SHP77 (cell line): ENCODE measurements around the gene PADI2.

Source experiments
- DNase-seq, 2 experiments: peaks; one replicate each; lab custom pipeline; 2025; lab: John Stamatoyannopoulos, UW

The PADI2 gene

DNA sequence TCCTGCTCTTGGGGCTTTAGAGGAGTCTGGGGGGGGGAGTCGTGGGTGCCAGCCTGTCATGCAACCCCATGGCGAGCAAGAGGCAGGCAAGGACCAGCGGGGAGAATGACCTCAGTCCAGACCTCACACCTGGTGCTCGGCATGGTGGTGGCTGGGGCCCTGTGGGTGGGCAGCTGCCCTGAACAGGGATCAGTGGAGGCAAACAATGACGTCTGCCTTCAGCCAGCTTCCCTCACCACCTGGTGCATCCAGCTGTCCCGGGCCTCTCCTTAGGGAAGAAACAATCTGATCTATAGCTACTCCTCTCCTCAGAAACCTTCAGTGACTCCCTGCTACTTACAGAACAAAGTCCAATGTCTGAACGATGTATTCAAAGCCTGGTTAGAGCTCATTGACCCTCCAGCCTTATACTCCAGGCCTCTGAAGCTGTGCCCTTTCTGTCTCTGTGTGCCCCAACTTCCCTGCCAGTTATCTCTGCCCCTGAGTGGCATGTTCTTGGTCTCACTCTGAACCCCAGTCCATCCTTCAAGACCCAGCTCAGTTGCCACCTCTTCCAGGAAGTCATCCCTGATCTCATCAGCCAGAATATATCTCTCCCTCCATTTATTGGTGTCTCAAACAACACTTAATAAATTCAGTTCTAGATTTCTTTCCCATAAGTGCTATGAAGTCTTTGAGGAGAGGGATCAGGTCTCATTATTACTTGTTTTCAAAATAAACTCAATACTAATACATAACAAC lies 6.6 kb downstream of the PADI2 start:
- DNase-seq, result no peak

DNA sequence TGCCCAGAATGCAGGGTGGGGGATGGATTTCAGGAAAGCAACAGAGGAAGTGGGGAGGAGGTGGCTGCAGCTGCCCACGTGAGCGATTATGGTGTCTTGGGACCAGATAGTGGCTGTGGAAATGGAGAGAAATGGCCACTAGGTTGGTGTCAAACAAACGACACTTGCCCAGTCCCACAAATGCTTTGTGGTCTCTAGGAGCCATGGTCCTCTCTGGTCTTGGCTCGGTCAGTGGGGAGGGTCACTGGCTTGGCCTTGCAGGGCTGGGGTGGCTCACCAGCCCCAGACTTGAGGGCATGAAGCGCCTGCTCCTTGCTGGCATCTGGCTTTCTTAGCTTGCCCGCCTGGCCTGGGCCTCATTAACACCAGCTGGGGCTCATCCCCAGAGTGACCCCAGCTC lies 7.2 kb downstream of the PADI2 start:
- DNase-seq, result no peak

DNA sequence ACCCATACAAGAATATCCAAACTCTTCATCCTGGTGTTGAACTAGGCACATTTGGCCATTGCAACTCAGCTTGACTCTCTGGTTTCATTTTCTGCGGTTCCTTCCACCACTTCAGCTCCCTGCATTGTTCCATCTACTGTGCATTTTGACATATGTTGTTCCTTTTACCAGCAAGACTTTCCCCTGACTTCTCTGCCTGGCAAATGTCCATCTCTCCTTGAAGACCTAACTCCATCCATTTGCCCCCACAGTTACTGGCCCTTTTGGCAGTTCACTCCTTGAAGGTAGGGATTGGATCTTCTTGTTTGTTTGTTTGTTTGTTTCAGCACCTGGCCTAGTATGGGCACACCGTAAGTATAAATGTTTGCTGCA lies 8.7 kb downstream of the PADI2 start:
- DNase-seq, result no peak

DNA sequence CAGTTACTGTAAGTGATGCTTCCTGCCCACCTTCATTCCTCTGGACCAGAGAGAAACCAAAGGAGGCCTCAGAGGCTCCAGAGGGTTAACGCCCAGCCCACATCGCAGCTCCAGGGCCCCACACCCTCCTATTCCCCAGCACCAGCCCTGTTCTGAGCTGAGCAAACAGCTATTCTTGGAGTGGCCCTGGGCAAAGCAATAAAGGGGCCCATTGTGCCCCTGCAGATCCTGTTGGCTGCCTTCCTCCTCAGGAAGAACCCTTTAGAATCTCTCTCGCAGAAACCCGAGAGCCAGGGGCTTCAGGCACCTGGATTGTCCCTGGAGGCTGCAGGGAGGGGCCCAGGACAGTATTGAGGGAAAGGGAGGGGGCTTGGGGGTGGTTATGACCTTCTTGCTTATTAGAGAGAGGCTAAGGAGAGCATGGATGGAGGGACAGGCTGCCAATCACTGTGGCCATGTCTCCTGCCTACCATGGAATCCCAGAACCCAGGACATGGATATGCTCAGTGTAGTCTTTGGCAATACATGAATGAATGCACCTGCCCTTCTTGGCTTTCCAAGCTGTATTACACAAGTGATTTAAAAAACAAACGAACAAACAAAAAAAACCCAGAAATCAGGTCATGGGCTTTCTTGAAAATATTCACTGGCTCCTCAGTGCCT lies 9.2 kb downstream of the PADI2 start:
- DNase-seq, result no peak

DNA sequence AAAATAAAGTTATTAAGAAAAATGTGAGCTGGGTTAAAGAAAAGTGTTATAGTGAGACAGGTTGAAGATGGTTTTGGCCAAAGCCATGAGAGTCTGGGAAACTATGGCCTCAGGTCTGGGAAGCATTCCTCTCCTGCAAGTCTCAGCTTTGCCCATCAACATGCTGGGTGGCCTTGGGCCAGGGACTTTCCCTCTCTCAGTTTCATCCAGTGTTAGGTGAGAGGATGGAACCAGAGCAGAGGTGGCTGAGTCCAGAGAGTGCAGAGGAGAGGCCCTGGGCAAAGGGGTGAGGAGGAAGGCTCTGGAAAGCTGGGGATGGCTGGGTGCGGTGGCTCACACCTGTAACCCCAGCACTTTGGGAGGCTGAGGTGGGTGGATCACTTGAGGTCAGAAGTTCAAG lies 10.5 kb downstream of the PADI2 start:
- no peak for DNase-seq

DNA sequence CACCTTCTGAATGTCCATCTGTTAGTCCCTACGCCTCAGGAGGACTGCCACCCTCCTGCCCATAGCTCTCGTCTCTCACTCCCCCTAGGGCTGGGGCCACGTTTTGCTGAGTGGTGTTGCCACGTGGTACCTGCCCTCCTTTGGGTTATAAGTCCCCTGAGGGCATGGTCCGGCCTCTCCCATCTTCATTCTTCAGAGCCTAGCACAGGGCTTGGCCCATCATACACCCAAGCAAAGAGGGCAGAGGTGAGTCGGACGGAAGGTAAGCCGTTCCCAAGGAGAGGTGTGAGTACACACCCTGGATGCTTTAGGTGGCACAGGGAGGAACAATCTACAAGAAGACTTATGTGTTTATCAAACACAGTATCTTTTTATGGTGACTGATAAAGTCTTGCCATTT lies 10.9 kb downstream of the PADI2 start:
- no peak for DNase-seq

DNA sequence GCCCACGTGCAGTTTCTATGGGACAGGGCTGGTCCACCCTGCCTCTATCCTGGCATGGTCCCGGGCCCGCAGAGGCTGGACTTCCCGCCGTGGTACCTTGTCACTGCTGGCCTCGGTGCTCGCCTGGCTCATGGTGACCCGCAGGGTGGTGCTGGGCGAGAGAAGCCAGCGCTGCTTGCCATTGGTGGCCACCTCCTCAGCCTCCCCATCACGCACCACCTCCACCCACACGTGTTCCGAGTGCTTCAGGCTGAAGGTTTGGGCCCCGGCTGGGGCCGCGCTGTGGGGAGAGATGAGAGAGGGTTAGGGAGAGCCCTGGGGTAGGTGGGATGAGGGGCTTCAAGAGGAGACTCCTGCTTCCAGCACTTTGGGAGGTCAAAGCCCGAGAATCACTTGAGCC lies 14.5 kb downstream of the PADI2 start:
- no peak for DNase-seq

DNA sequence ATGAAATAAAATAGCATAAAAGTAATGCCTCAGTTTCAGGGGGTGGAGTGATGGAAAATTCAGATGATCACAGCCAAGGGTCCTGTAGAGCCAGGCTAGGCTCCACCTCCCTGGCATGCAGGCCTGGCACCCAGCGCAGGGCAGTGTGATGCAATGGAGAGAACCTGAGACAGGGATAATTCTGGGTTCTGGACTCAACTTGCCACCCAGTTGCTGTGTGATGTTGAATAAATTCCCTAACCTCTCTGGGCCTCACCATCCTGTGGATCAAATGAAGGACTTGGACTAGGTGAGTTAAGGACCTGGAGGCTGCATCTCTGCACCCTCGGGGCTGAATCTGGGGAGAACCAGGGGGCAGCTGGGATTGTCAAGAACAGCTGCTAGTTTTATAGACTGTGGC lies 17.0 kb downstream of the PADI2 start:
- DNase-seq, result no peak

DNA sequence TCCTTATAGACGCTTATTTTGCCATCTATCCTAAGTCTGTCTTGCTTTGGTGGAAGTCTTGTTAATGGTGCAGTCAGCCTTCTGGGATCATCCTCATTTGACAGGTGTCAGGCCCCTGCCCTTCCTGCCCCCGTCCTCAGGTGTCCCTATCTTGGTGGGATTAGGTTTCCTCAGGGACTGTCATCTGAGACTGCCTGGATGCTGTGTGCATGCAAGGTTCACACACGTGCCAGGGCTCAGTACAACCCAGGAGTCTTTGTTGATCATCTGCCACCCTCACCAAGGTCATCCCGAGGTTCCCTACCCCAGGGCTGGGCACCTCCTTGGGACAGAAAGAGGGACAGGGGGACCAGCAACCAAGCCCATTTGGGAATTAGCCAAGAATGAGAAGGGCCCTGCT lies 18.0 kb downstream of the PADI2 start:
- no peak for DNase-seq

DNA sequence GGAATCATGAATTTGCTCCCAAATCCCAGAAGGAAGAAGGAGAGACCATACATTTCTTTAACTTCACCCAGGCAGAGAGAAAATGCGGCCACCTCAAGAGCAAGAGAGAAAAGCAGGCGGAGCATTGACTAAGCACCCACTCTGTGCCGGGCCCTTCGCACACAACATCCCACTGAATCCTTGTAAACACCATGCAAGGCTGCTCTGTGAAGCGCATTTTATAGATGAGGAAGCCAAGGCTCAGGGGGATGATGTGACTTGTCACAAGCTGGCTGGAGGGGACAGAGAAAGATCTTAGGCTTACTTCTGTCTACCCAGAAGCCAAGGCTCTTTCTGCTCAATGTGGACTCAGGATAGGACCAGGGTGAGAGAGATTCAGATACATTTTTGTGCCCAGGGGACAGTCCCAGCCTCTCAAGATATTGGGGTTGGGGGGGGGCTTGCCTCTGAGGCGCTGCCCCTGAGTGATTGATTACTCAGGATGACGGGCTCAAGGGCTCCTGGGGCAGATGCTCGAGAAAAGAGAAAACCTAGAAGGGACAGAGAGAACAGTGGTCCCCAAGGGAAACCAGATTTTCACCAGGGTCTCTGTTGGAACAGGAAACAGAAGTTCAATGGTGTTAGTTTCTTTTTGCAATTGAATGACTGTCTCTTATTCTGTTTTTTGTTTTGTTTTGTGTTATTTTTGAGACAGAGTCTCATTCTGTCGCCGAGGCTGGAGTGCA lies 19.5 kb downstream of the PADI2 start:
- no peak for DNase-seq

DNA sequence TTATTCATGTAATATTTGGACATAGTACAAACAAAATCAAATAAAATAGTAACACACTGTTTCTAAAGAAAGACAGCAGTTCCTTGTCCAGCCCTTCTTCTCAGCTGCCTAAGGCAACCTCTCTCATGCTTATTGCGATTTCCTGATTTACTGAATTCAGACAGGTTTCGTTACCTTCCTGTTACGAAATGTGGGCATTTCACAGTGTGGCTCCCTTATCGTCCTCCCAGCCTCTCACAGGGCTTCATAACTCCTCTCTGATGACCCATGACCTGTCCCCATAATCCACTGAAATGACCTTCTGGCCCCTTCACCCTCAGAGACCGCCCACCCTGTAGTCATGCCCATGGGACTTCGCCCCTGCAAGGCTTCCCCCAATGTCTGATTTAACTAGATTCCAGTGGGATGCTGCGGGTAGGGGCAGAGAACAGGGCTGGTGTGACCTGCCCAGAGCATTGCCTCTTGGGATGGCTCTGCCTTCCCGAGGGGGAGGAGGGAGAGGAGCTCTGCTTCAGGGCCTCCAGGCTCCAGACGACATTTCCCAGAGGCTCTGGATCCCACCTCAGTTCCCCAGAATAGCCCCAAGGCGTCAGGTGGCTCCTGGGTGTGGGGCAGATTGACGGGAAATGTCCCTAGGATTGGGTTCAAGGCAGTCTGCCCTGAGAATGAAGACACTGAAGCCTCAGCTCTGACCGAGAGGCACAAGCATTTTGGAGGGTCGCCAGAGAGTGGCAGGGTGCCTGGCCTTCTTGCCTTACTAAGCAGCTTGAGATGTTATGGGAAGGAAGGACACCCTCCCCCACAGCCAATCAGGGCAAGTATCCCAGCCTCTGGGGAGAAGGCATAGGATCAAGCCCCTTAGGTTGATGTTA lies 20.6 kb downstream of the PADI2 start:
- no peak for DNase-seq

DNA sequence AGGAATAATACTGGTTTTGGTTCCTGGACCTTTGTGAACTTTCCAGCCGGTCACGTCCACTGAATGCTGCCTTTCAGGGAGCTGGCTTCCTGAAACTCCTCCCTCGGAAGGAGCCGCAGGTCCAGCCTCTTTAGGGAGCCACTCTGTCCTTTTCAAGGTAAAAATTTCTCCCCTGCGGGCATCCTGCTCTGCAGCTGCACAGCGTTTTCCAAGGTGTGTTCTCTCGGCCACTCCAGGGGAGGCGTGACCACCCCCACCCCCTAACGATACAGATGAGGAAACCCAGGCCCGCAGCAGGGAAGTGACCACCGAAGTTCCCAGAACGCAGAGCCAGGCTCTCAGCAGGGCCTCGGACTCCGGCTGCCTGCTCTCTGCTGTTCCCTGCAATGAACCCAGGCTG lies 21.5 kb downstream of the PADI2 start:
- no peak for DNase-seq

DNA sequence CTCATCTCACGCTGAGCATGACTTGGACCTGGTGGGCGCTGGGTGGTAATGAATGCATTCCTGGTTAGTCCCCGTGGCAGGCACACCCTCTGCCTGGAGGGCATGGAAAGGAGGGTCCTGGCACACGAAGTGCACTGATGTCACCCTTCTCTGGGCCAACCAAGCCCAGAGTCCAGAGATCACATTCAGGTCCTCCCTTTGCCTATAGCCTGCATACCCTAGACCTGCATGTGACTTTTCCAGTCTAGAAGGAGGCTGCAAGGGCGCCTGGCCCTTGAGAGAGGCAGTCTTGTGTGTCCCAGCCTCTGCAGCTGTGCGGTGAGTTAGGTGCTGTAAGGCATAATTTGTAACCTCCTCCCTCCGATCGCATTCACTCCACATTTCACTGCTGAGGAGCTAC lies 22.1 kb downstream of the PADI2 start:
- no peak for DNase-seq

DNA sequence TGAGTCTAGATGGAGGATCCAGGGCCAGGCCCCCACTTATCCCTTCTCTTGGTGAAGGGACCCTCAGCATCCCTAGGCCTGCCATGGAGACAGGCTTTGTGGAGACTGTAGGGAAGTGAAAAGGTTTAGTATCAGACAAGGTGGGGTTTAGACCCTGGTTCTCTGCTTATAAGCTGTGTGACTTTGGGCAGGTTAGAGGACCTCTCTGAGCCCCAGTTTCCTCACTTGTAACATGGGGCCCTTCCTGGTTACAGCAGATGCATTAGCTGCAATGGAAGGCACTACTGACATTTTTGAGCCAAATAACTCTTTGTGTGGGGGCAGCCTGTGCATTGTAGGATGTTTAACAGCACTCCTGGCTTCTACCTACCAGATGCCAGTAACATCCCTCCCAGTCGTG lies 22.7 kb downstream of the PADI2 start:
- no peak for DNase-seq

DNA sequence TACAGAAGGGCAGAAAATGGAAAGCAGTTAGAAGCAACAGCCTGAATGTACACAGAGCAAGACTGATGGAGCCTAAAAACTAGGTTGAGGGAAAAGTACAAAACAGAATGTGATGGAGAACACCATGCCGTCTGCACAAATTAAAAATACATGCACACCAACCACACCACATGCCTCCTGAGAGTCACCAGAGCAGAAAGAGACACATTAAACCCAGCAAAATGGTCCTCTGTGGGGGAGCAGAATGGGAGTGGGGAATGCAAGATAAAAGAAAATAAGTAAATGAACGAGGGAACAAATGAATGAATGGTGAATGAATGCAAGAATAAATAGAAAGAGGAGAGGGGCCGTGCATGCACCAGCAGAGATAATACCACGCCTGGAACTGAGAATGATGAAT lies 24.1 kb downstream of the PADI2 start:
- no peak for DNase-seq

DNA sequence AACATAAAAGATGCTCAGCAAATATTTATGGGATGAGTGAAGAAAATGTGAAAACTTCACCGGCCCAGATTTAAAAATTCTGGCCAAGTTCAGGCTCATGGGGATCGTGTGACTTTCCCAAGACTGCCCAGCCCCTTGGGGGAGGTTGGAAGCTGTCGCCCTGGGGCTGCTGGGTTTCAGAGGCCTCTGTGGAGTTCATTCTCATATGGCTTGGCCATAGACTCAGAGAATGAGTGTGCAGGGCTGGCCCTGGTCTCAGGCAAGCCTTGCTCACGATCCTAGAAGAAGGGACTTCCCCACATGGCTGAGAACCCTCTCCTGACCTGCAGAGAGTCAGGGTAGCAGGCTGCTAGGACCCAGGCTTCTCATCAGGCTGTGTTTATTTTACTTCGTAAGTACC lies 24.6 kb downstream of the PADI2 start:
- no peak for DNase-seq

DNA sequence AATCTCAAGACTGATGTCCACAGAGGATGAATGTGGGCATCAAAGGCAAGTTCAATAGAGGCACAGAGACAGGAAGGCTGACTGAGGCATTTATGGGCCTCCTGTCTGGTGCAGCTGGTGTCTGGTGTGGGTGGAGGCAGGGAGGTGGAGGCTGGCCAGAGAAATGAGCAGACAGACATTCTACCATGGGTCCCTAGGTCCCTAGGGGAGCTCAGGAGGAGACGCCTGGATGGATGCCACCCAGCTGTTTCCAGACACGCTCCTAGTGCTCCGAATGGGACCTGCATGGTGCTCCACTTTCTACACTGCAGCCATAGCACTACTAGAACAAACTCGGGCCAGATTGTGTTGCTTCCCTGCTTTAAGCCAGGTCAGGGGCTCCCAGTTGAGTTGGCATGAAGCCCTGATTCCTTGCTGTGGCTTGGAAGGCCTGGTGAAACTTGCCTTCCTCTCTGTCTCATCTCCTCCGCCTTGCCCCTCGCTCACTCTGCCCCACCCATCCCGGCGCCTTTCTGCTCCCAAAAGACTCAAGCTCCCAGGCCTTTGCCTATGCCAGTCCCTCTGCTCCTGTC lies 25.3 kb downstream of the PADI2 start:
- no peak for DNase-seq

DNA sequence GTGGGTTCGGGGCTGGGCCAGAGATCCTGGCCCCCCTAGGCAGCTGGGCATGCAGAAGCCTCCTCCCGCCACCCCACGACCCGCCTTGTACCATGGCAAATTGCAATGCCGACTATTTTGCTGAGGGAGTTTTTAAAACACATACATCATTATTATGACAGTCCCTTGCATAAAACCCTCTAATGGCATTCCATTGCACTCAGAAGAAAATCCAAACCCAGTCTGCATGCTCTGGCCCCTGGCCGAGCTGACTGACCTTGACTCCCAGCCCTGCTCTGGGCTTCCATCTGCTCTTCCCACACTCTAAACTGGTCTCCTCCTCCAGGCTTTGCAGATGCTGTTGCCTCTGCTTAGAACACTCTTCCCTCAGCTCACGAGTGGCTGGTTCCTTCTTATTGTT lies 28.0 kb downstream of the PADI2 start:
- DNase-seq, result no peak

DNA sequence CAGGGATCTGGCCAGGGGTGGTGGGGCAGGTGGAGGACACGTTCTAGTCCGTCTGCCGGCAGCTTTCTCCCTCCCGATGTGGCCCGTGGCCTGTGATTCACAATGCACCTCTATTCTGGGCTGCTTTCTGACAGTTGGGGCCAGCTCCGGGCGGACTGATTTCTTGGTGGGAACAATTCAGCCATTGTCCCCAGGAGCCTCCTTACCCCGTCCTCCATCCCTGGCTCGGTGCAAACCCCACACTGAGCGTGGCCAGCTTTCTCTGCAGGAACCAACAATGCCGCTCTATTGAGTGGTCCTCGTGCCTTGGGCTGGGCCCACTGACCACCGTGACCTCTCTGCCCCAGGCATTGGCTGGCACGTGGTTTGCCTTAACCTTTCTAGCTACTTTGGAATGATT lies 29.7 kb downstream of the PADI2 start:
- DNase-seq, result no peak

DNA sequence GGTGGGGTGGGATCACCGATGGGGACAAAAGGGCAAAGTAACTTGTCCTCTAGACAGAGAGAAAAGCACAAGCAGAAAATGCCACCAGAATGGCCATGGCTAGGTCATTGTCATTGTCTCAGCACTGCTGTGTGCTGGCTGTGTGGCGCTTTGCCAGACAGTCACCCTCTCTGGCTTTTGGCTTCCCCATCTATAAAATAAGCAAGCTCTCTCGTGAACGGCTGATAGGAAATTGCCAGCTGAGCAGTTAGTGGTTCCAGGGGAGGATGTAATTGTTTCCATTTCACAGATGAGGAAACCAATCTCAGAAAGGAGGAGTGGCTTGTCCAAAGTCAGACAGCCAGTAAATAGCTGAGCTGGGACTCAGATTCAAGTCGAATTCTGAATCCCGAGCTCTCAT lies 32.5 kb downstream of the PADI2 start:
- no peak for DNase-seq

DNA sequence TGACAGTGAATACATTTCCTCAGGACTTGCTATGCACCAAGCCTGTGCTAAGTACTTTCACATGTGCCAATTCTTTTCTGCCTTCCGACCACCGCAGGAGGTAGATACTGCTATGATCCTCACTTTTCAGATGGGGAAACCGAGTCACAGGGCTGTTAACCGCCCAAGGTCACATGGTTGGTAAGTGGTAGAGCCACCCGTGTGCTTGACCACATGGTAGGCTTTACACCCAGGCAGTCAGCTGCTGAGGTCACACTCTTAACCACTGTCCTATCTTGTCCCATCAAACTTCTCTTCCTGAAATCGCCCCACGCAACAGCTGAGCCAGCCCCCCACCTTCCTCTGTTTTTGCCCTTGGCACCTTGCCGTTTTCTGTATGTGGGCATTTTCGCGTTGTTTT lies 34.5 kb downstream of the PADI2 start:
- no peak for DNase-seq

DNA sequence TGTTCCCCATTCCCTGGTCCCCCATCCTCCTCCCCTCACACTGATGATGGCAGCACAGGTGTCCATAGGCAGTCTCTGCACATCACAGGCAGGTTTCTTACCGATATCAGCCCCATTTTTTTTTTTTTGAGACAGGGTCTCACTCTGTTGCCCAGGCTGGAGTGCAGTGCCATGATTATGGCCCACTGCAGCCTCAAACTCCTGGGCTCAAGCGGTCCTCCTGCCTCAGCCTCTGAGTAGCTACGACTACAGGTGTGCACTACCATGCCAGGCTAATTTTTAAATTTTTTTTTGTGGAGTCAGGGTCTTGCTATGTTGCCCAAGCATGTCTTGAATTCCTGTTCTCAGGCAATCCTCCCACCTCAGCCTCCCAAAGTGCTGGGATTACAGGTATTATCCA lies 36.5 kb downstream of the PADI2 start:
- DNase-seq, result no peak
